Iris pigment epithelial cell (primary cell): Measurements from ENCODE around the gene CLOCK.

Source experiments
- DNase-seq: peaks from one replicate; pipeline ENCODE4 v3.0.0-alpha.2; 2011; ENCODE audit warnings: low read depth

CLOCK gene

DNA sequence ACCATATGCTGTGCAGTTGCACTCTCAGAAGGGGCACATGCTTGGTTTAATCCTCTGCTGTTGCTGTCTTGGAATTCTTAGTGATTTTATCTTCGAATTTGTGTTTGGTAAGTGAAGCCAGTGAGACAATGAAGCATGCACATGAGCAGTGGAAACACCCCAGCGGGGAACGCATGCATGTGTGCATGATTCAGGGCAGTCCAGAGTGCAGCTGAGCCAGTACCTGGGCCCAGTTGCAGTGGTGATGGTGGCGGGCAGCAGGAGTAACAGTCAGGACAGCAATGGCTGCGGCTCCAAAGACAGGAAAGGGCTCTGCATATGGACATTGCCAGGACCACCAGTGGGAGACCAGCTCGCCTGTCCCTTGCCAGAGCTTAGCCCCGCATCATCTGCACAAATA is 165.2 kb downstream of the CLOCK start:
- no peak for DNase-seq

DNA sequence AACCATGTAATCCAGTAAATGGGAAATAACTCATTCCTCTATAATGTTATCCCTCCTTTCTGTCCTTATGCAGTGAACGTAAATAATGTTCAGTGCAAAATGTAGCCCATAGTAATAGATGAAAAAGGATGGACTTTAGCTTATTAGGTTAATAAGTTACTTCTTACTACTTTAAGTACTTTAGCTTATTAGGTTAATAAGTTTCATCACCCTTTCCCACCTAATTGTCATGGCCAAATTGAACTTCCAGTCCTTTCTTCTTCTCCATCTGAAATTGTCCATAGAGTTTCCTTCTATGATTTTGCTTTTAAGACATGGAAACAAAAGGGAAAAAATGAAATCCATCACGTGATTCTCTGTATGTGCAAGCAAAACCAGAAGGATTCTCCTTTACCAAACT is 166.1 kb downstream of the CLOCK start:
- no peak for DNase-seq

GRCh38 chr4:55378617-55379467 is 167.9 kb downstream of the CLOCK start:
- no peak for DNase-seq
